GM06990 (cell line): ENCODE measurements around the gene PPP6R1.
A peak's percentile ranks its signal among the peaks of the same experiment; 100 is the strongest.

Experiments
- DNase-seq: peaks from one replicate; pipeline ENCODE4 v3.0.0-alpha.2; 2011; ENCODE audit not compliant: insufficient read length; ENCODE audit errors: extremely low read depth
- H3K27me3 ChIP-seq: replicated peaks from 2 replicates; pipeline ENCODE4 v1.6.0; 2011; ENCODE audit warnings: low read length; ENCODE audit not compliant: control insufficient read depth, insufficient read depth
- H3K36me3 ChIP-seq: 2 replicates; pipeline ENCODE4 v1.5.1; 2011; ENCODE audit warnings: low read length; ENCODE audit not compliant: control insufficient read depth, insufficient read depth
- H3K4me3 ChIP-seq: replicated peaks from 2 replicates; pipeline ENCODE4 v1.5.1; 2011; ENCODE audit warnings: low read depth, mild to moderate bottlenecking, control low read depth, low read length
- TF ChIP-seq, protein P1 (sequence below): IDR thresholded peaks from 2 replicates; pipeline ENCODE4 v1.5.1; 2011; ENCODE audit warnings: low read length, control low read depth, mild to moderate bottlenecking, inconsistent platforms; ENCODE audit not compliant: insufficient read depth, poor library complexity, severe bottlenecking

PPP6R1 gene

DNA sequence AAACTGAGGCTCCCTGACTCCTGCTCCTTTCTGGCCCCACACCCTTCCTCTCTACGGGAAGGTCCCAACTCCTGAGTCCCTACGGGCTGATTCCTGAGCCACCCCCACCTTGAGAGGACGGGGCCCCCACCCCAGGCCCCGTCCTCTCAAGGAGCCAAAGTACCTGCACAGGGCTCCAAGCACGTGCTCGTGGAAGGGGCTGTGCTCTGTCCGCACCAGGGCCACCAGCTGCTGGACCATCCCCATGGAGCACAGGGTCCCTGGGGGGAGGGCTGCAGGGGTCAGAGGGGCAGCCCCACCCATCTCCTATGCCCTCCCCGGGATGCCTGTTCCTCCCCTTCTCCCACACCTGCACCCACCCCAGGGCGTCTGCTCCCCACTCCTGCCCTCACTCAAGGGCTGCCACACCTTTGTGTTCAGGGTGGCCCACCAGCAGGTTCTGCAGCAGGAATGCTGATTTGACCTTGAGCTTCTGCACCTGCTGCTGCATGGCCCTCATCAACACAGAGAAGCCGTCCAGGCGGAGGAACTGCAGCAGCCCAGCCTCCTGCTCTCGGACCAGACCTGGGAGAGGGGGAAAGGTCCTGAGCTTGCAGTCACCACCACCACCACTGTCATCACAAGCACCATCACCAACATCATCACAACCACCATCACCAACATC lies 7.0 kb upstream of the PPP6R1 start:
- no peaks in the 10 kb centered on the region for H3K36me3 ChIP-seq
- H3K4me3 ChIP-seq, result no peak overlapping the region
- H3K27me3 ChIP-seq, result no peaks in the 10 kb centered on the region
- TF ChIP-seq, protein P1, sequence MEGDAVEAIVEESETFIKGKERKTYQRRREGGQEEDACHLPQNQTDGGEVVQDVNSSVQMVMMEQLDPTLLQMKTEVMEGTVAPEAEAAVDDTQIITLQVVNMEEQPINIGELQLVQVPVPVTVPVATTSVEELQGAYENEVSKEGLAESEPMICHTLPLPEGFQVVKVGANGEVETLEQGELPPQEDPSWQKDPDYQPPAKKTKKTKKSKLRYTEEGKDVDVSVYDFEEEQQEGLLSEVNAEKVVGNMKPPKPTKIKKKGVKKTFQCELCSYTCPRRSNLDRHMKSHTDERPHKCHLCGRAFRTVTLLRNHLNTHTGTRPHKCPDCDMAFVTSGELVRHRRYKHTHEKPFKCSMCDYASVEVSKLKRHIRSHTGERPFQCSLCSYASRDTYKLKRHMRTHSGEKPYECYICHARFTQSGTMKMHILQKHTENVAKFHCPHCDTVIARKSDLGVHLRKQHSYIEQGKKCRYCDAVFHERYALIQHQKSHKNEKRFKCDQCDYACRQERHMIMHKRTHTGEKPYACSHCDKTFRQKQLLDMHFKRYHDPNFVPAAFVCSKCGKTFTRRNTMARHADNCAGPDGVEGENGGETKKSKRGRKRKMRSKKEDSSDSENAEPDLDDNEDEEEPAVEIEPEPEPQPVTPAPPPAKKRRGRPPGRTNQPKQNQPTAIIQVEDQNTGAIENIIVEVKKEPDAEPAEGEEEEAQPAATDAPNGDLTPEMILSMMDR, result no peak
- no peak for DNase-seq

DNA sequence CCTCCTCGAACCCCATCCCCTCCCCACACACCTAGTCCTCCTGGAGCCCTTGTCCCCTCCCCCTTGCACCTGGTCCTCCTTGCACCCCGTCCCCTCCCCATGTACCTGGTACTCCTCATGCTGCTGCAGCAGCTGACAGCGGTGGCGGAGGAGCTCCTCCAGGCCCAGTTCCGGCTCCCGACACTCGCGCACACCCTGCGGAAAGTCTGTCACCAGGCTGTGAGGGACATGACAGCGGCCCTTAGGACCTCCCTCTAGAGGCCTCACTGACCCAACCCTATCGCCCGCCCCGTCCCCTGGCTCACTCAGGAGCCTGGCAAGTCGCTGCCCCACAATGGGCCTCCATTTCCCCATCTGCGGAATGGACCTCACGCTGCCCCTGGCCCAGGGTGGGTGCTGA lies 6.4 kb upstream of the PPP6R1 start:
- TF ChIP-seq, protein P1, result no peak
- H3K27me3 ChIP-seq, result no peaks in the 10 kb centered on the region
- no peak overlapping the region for H3K4me3 ChIP-seq
- no peak for DNase-seq
- no peaks in the 10 kb centered on the region for H3K36me3 ChIP-seq

DNA sequence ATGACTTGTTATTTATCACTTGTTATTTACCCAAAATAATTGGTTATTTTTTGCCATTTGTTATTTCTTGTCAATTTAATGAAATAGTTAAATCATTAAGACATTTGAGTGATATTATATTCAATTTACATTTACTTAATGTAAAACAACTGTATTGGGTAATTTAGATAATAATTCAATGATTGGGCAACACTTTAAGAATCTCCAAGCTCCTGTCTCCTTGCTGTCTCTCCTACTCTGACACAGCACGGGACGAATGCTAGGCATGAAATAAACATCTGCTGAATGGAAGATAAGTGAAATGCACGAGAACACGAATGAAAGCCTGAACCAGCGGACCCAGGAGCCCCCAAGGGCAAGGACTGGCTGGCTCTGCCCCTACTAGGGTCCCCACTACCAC lies 5.7 kb upstream of the PPP6R1 start:
- no peak for DNase-seq
- H3K27me3 ChIP-seq, result no peaks in the 10 kb centered on the region
- H3K36me3 ChIP-seq, result no peaks in the 10 kb centered on the region
- no peak overlapping the region for H3K4me3 ChIP-seq
- TF ChIP-seq, protein P1, result no peak

DNA sequence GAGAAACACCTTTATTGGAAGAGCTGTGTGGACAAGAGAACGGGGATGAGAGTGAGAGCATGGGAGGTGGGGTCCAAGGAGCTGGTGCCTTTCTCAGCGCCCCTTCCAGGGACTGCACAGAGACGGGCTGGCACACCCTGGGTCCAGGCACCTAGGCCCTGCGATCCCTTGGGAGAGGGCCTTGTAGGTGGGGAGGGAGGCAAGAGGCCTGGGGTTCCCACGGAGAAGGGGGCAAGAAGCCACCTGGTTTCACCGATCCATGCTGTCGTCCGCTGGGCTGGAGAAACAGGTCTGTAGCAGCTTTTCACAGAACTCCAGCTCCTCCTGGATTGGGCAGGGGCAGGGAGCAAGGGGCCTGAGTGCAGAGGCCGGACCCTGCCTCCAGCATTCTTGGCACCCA lies 3.5 kb upstream of the PPP6R1 start:
- Histone ChIP-seq H3K36me3 (no peaks in the 10 kb centered on the region), H3K4me3 (no peak overlapping the region), H3K27me3 (no peaks in the 10 kb centered on the region)
- TF ChIP-seq, protein P1, result no peak
- DNase-seq, result no peak

DNA sequence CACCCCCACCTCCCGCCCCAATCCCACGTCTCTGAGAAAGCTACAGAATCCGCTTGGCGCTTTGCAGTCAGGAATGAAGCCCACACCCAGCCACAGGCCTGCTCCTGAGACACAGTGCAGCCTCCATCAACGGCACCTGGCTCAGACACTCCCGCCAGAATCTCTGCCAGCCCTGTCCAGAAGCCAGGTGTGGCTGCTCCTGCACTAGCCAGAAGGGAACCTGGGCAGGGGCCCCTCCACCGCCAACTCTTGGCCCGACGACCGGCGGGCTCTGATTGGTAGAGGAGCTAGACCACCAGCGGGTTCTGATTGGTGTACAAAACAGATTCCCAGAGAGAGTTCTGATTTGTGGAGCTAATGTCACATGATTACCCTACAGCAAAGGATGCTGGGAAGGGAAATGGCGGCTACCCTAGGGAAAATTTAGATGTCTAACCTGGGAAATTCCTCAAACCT lies 2.9 kb upstream of the PPP6R1 start:
- no peak for DNase-seq
- TF ChIP-seq, protein P1, result no peak
- no peaks in the 10 kb centered on the region for H3K27me3 ChIP-seq
- H3K4me3 ChIP-seq, result no peak overlapping the region
- H3K36me3 ChIP-seq, result no peaks in the 10 kb centered on the region

DNA sequence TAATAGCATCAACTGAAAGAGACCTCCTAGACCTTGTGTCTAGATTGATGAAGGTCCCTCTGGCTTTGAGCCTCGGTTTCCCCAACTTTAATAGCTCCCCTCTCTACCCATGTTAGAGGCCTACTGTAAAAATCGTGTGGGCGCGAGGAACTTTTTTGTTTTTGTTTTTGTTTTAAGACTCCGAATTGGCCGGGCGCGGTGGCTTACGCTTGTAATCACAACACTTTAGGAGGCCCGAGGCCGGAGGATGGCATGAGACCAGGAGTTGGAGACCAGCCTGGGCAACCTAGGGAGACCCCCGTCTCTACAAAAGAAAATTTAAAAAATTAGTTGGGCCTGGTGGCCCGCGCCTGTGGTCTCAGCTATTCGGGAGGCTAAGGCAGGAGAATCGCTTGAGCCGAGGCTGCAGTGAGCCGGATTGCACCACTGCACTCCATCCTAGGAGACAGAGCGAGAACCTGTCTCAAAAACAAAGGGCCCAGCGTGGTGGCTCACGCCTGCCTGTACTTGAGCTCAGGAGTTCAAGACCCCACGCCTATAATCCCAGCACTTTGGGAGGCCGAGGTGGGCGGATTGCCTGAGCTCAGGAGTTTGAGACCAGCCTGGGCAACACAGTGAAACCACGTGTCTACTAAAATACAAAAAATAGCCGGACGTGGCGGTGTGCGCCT lies 858 bp upstream of the PPP6R1 start:
- no peaks in the 10 kb centered on the region for H3K36me3 ChIP-seq
- TF ChIP-seq, protein P1, result no peak
- H3K4me3 ChIP-seq, result peak overlapping the region; percentile 86
- no peak for DNase-seq
- no peaks in the 10 kb centered on the region for H3K27me3 ChIP-seq
